Stimulated activated CD8-positive, alpha-beta memory T cell treated with anti-CD3 and anti-CD28 coated beads, Interleukin-12 subunit alpha, Interleukin-12 subunit beta, amount 100 ng/mL, for 24 hours (primary cell): ENCODE results near the gene NAV3.

Experiments
- DNase-seq: peaks from one replicate; pipeline ENCODE4 v3.0.0-alpha.2; 2020; ENCODE audit errors: extremely low read depth

The NAV3 gene

GRCh38 chr12:77923882-77924281 is 93.2 kb downstream of the NAV3 start:
- DNase-seq = no peak

GRCh38 chr12:77924703-77925102 is 94.0 kb downstream of the NAV3 start:
- no peak for DNase-seq

GRCh38 chr12:77925536-77926108 is 94.9 kb downstream of the NAV3 start:
- no peak for DNase-seq

GRCh38 chr12:77928078-77928477 is 97.4 kb downstream of the NAV3 start:
- DNase-seq = no peak

GRCh38 chr12:77932216-77932615 is 101.5 kb downstream of the NAV3 start:
- DNase-seq = no peak

GRCh38 chr12:77938301-77938700 is 107.6 kb downstream of the NAV3 start:
- no peak for DNase-seq

GRCh38 chr12:77940011-77940423 is 109.3 kb downstream of the NAV3 start:
- no peak for DNase-seq

- no peak for DNase-seq
These were observed 109.9 kb downstream of the NAV3 start for GRCh38 chr12:77940567-77940966.

- no peak for DNase-seq
These were observed 110.7 kb downstream of the NAV3 start for GRCh38 chr12:77941401-77941800.

GRCh38 chr12:77943466-77943865 is 112.8 kb downstream of the NAV3 start:
- DNase-seq = no peak

- no peak for DNase-seq
These were observed 115.9 kb downstream of the NAV3 start for GRCh38 chr12:77946541-77947061.

- no peak for DNase-seq
These were observed 116.6 kb downstream of the NAV3 start for GRCh38 chr12:77947330-77947729.

- DNase-seq = no peak
These were observed 117.1 kb downstream of the NAV3 start for GRCh38 chr12:77947746-77948145.

GRCh38 chr12:77949943-77950342 is 119.2 kb downstream of the NAV3 start:
- DNase-seq = no peak

- no peak for DNase-seq
These were observed 123.0 kb downstream of the NAV3 start for GRCh38 chr12:77953528-77954205.

GRCh38 chr12:77954206-77954555 is 123.5 kb downstream of the NAV3 start:
- no peak for DNase-seq

- no peak for DNase-seq
These were observed 126.4 kb downstream of the NAV3 start for GRCh38 chr12:77957062-77957461.

GRCh38 chr12:77963576-77964178 is 133.0 kb downstream of the NAV3 start:
- no peak for DNase-seq

GRCh38 chr12:77965790-77966189 is 135.1 kb downstream of the NAV3 start:
- no peak for DNase-seq

- no peak for DNase-seq
These were observed 137.3 kb downstream of the NAV3 start for GRCh38 chr12:77968021-77968420.

- DNase-seq = no peak
These were observed 137.9 kb downstream of the NAV3 start for GRCh38 chr12:77968571-77968970.

- no peak for DNase-seq
These were observed 142.9 kb downstream of the NAV3 start for GRCh38 chr12:77973579-77973978.

GRCh38 chr12:77974645-77975044 is 144.0 kb downstream of the NAV3 start:
- no peak for DNase-seq
